EH (cell line): Measurements from ENCODE around the gene SCRN1.
"Not testable (repeated sequence)": the region's sequence is repeated elsewhere in the genome, so short reads cannot be mapped to it uniquely, and the experiment has no call there.

ENCODE experiments used
- DNase-seq: peaks from one replicate; pipeline ENCODE4 v3.0.0-alpha.2; 2015; ENCODE audit warnings: low read depth

SCRN1 gene

GRCh38 chr7:29968683-29969395, 20.8 kb downstream of the SCRN1 start:
- peak; percentile 74 for DNase-seq

DNA sequence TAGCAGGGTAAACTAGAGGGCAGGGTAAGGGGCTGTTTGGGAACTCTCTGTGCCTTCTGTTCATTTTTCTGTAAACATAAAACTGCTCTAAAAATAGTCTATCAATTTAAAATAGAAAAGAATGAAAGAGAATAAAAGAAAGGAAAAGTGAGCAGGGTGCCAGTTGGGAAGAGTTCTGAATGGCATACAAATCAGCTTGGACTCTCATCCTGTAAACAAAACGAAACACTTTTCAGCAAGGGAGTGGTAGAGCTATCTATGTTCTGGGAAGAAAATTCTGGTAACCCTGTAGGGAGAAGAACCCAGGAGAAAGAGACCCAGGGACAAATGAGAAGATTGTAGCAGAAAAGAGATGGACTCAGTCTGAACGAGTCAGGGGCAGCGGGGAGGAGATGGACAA, 24.6 kb downstream of the SCRN1 start:
- no peak for DNase-seq

DNA sequence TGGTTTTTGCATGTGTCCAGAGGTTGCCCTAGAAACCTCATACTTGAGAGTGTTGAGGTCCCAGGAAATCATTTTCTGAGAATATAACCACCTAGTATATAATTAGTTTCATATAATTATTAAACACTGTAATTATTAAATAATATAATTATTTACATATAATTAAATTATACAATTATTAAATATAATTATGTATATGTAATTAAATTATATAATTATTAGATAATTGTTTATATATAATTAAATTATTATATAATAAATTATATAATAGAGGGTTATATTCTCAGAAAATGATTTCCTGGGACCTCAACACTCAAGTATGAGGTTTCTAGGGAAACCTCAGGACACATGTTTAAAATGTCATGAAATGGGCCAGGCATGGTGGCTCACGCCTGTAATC, 27.6 kb downstream of the SCRN1 start:
- no peak for DNase-seq

- not testable (repeated sequence) for DNase-seq
Observed at GRCh38 chr7:29961611-29962010, 28.0 kb downstream of the SCRN1 start.

DNA sequence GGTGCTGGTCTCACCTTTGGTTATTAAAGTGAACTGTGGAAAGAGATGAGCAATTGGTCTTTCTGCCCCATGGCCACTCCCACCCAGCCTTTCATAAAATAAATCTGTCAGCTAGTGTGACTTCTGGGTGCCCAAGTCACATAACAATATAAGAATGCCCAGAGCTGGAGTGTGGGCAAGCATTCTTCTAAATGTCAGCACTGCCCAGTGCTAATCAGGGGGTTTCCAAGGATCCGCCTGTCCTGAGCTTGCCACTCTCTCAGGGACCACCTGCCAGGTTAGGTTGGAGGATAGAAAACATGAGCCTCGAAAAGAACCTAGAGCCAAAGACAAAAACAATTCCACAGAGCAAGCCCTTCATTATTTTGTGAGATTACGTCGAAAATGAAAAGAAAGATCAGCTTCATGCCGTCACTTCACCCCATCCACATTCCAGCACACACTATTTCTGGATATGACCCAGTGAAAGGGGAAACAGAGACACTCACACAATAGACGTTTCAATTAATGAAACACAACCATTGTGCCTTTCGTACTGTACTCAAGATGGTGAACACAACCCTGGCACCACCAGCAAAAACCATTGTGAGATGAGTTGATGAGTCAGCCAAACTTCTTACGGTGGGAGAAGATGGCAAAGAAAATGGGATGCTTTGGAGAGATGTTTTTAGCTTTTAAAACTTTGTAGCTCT, 30.8 kb downstream of the SCRN1 start:
- DNase-seq = no peak

DNA sequence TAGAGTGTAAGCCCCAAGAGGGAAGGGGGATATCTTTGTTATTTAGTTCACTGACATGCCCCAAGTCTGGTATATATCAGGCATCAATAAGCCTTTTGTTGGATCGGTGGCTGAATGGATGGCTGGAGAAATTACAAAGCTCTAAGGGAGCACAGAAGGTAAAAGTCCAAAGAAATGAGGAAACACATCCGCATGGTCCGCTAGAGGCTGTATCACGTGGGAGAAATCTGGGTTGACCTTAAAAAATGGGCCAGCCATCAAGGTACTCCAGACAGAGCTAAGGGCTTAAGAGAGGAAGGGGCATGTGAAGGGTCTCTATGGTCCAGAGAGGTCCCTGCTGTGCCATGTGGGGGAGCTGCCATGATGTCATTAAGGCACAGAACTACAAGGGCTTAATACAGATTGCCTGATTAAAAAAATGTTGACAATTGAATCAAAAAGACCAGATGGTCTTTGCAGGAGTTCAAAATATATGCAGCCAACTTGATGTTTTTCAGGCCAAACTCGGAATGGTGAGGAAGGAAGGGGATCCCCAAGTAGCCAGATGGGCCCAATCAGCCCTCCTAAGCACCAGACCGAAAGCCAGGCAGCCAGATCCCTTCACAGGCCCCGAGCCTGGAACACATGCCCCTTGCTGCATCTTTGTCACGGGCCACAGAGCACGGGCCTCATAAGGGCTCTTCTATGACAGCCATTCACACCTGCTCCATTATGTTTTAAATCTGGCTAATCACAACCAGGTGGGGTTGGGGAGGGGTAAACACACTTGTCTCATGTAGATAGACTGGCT, 31.9 kb downstream of the SCRN1 start:
- no peak for DNase-seq

GRCh38 chr7:29956487-29956836, 33.1 kb downstream of the SCRN1 start:
- DNase-seq = no peak

- no peak for DNase-seq
Observed at GRCh38 chr7:29955799-29956486, 33.7 kb downstream of the SCRN1 start.

DNA sequence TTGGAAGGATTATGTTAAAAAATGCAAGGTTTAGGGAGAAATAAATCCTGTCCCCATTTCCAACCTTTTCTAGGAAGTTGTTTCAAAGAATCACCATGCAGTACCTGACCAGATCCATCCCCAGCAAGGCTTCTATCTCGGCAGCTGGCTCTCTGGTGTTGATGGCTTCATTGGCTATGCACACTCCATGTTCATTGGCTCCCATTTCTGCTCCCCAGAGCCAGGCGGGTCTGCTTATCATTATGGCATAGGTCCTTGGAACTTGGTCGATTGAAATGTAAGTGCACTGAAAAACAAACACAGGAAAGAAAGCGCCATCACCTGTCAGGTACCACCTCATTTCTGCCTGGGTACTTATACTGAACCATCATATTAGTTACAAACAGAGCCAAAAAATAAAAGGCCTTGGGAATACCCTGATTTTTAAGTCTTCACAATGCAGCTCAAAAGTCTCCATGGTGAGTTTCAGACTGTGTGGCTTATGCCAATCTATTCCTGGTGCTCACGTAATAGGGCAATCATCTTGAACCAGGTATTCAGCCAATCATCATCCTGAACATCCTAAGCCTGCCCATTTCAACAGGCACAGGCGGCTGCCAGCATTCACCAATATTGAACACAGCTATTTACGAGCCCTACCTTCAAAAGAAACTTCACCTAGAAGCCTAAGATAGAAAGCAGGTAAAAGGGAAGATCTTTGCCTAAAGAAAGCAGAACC, 34.4 kb downstream of the SCRN1 start:
- DNase-seq = no peak

DNA sequence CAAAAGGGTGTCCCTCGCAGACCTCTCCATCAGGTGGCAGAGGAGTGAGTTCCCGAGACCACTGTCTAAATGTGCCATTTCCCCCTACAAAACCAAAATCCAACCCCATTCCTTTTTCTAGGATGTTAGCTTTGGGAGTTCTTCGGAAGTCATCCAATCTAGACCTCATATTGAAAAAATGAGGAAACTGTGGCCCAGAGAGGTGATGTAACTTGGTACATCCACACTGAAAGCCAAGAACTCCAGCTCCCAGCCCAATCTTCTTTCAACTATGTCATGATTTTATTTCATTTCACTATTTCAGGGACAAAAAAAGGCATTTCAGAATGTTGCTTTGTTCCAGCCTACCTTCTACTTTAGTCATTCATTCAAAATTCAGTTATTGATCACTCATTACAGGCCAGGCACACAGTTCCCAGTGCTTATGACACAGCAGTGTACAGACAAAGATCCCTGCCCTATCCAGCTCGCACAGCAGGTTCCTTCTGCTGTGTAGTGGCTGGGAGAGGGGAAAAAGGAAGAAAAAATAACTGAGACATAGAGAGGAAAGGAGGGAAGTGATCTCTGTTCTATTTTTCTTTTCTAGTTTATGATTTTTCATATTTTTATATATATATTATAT, 35.8 kb downstream of the SCRN1 start:
- peak; percentile 22 for DNase-seq

GRCh38 chr7:29951206-29951605, 38.4 kb downstream of the SCRN1 start:
- DNase-seq = no peak

DNA sequence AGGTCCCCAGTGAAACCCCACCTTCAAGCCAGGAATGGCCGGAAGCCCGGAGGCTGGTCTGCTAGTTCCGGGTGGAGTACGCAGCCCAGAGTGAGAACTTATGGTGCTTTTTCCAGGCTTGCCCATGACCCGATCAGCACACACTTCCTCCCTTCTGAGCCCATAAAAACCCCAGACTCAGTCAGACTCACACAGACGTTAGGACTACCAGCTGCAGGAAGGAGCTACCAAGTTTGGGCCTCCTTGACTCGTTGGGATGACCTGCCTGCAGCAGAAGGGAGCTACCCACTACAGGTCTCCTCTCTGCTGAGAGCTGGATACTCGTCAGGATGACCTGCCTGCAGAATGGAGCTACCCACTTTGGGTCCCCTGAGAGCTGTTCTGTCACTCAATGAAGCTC, 39.1 kb downstream of the SCRN1 start:
- no peak for DNase-seq

DNA sequence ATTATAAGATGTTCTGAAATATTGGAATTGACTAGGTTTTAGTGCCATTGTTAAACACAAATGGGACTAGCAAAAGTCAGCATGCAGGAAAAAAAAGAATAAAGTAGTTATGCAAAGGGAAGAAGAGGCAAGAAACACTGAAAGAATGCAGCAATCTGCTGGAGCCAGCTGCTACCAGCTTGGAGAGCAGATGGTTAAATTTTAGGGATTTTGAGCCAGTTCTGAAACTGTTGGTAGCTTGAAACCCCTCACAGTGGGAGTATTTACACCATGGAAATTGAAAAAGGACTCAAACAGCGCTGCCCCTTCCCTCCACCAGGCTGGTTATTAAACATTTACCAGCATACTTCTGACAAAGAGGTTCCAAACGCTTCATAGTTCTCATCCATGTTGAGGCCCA, 41.0 kb downstream of the SCRN1 start:
- no peak for DNase-seq

DNA sequence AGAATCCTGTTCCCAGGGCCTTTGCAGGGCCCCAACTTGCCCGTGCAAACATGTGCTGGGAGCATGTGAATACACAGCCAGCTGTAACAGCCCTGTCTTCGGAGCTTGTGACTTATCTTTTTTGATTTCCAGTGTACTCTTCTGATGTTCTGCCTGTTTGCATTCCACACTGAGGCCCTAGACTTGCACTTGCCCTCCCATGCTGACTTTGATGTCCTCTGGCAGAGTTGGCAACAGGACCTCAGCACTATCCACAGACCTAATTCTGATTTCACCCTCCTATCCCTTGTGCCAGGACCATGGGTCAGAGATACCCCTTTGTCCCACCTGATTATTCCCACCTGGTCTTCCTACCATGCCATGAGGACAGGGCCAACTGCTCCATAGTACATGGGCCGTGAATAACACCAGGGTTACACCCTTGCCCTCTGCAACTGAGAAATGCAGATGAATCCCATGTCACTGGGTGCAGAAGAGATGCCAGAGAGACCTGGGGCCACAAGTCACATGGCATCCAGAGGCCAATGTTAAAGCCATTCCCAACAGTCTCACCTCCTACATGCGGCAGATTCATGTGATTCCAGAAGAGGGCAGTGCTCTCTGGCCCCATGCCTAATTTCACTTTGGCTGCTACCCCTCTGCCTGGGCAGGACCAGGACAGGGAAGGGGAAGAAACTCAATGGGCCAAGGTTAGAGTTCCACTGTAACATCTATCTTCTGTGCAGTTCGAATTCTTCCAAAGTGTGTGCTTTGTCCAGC, 43.0 kb downstream of the SCRN1 start:
- peak; percentile 42 for DNase-seq

GRCh38 chr7:29945259-29945809, 44.3 kb downstream of the SCRN1 start:
- DNase-seq = peak; percentile 14

GRCh38 chr7:29940199-29940598, 49.4 kb downstream of the SCRN1 start:
- DNase-seq = no peak

DNA sequence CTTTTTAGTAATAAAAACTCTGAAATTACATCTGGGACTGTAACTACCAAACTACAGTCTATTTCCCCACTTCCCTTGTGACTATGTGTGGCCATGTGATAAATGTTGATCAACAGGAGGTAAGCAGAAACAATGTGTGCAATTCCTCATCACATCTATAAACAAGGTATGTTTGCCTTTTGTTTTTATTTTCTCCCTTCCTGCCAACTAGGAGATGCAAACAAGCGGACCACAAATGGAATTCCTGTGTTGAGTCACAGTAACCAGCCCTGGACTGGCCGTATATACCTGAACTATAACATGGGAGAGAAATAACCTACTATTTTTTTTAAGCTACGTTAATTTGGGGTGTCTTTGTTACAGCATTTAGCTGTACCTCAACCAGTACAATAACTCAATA, 52.5 kb downstream of the SCRN1 start:
- DNase-seq = no peak

DNA sequence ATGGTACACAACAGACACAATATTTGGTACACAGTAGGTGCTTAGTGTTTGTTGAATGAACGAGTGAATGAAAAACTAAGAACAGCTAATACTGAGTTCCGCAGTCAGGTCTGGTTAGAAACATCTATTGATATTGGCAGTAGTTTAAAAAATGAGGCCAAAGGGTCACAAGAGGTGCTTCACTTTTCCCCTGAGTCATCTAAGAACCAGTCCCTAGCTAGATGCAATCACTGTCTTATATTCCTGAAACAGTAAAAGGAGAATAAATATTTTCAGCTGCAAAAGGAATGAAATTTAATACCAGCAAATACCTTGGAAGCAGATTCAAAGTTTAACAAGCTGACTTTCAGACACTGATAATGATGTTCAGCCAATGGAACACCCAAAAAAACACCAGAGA, 54.5 kb downstream of the SCRN1 start:
- DNase-seq = peak; percentile 41

- DNase-seq = no peak
Observed at GRCh38 chr7:29929018-29929807, 60.4 kb downstream of the SCRN1 start.

- no peak for DNase-seq
Observed at GRCh38 chr7:29926741-29927140, 62.9 kb downstream of the SCRN1 start.
